ENCODE data around the gene SPON2. TPM values are rescaled to one million over a fixed set of nuclear protein-coding genes. Genes with fewer than 3 reads are reported as not detected.

SPON2 gene
- total RNA-seq, 2 donors from 2014 or later, result 22.0 to 22.4 TPM

DNA sequence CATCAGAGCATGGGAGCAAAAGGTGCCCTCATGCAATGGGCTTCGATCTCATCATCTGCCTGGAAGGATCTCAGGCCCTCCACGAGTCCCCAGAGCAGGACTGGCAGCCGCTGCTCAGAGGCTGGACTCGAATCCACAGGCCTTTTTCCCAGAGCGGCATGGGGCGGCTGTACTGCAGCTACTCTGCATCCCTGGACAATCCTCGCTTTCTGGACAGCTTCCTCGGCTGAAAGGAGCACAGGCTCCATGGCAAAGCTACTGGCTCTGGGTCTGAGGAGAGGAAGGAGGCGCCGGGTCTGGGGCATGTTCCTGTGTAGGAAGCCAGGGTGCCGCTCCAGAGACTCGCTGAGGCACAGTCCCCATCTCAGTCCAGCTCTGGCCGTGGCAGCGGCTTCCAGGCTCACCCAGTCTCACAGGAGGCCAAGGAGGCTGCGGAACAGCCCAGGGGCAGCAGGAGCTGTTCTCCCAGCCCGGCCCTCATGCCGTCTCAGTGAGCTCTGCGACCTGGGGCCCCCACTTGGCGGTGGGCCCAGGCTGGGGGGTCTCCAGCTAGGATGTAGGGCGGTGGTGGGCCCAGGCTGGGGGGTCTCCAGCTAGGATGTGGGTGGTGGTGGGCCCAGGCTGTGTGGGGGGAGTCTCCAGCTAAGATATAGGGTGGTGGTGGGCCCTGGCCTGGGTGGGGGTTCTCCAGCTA is 2.7 kb upstream of the SPON2 start:
- Histone ChIP-seq H3K9me3 (no peaks in the 10 kb centered on the region), H3K27ac (no peak overlapping the region), H3K4me1 (peaks cover 17% of the 10 kb centered on the region), H3K4me3 (no peak overlapping the region), H3K9ac (ENCODE audit: low read depth in 2 of 2, low read length in 2 of 2) (peak overlapping the region in 1 of 2 donors; percentile 19), H3K27me3 (peaks cover 32% of the 10 kb centered on the region), H3K36me3 (no peaks in the 10 kb centered on the region)
- intact Hi-C loops (cut with DNase I), result no loop called here
- DNase-seq, result no peak
- TF ChIP-seq, protein P1, sequence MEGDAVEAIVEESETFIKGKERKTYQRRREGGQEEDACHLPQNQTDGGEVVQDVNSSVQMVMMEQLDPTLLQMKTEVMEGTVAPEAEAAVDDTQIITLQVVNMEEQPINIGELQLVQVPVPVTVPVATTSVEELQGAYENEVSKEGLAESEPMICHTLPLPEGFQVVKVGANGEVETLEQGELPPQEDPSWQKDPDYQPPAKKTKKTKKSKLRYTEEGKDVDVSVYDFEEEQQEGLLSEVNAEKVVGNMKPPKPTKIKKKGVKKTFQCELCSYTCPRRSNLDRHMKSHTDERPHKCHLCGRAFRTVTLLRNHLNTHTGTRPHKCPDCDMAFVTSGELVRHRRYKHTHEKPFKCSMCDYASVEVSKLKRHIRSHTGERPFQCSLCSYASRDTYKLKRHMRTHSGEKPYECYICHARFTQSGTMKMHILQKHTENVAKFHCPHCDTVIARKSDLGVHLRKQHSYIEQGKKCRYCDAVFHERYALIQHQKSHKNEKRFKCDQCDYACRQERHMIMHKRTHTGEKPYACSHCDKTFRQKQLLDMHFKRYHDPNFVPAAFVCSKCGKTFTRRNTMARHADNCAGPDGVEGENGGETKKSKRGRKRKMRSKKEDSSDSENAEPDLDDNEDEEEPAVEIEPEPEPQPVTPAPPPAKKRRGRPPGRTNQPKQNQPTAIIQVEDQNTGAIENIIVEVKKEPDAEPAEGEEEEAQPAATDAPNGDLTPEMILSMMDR (IDR thresholded peaks at IDR 0.05), result no peak

DNA sequence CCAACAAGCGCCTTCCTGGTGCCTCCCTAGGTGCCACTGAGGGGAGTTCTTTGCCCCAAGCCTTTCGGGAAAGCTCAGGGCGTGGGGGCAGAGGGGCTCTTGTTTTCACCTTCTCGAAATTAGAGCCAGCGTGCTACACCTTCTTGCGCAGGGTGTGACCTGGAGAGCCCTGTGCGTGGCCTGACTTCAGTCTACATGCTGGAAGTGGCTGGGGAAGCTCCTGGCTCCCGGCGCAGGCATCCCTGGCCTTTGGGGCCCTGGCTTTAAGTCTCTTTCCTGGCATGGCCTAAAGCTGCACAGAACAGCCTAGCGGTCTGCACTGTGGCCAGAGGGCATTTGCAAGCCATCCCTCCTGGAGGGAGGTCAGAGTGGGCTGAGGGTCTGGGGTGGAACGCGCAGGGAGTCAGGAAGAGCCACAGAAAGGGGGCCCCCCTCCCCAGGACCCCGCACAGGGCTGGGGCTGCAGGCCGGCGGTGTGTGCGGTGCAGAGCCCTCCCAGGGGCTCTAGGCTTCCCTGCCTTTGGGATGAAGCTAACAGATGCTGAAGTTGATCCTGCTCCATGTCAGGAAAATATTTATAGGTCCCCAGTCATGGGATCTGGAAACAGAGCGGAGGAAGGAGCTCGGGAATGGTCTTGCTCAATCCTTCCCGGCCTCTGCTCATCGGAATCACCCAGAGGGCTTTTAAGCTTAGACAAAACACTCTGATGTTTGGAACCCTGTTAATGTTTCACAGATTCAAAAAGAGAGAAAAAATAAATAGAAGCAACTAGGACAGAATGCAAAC is 781 bp upstream of the SPON2 start:
- Histone ChIP-seq H3K4me3 (no peak overlapping the region), H3K9me3 (no peaks in the 10 kb centered on the region), H3K27ac (peak overlapping the region; percentile 50), H3K4me1 (peaks cover 21% of the 10 kb centered on the region), H3K27me3 (peaks cover 32% of the 10 kb centered on the region), H3K9ac (ENCODE audit: low read depth in 2 of 2, low read length in 2 of 2) (no peak overlapping the region), H3K36me3 (no peaks in the 10 kb centered on the region)
- intact Hi-C loops (cut with DNase I), result no loop called here
- peak; percentile 28 for DNase-seq
- TF ChIP-seq, protein P1 (IDR thresholded peaks at IDR 0.05), result no peak

DNA sequence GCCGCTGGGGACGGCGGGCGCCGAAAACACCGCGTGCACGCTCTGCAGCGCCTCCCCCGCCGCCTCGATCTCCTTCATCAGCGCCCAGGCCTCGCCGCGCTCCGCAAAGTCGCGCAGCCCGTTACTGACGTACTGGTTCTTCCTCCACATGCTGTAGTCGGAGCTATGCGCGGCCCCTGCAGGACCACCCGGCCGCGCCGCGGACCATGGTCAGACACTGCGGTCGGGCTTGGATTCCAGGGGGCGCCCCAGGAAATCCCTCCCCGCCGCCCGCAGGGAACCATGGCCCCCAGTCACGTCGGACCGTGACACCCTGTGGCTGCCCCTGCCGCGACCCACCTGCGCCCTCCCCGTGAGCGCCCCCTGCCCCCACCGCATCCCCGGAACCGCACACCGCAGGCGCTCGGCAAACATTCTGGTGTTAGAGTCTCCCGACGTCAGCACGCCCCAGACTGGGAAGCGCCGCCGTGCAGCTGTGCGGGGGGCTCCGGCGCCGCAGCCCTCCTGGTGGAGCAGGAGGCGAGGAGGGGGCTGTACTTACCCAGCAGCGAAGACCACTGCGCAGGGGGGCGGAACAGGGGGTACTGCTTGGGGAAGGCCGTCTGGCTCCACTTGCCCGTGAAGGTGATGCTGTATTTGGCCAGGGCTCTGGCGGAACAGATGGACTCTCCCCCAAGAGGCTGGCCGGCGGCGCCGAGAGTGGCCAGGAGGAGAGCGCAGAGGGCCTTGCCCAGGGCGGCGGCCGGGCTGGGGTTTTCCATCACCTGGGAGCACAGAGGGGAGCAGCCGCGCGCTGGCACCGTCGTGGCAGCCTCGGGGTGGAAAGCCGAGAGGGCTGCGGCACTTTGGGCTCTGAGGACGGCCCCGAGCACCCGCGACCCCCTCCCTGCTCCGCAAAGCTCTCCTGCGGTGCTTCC is 814 bp downstream of the SPON2 start:
- Histone ChIP-seq H3K36me3 (no peaks in the 10 kb centered on the region), H3K9me3 (no peaks in the 10 kb centered on the region), H3K27me3 (peaks cover 32% of the 10 kb centered on the region), H3K4me3 (peak overlapping the region; percentile 30), H3K9ac (ENCODE audit: low read depth in 2 of 2, low read length in 2 of 2) (peak overlapping the region in 1 of 2 donors; percentile 65), H3K4me1 (peaks cover 26% of the 10 kb centered on the region), H3K27ac (no peak overlapping the region)
- DNase-seq, result peak; percentile 27
- intact Hi-C loops (cut with DNase I), result no loop called here
- TF ChIP-seq, protein P1 (IDR thresholded peaks at IDR 0.05), result no peak

DNA sequence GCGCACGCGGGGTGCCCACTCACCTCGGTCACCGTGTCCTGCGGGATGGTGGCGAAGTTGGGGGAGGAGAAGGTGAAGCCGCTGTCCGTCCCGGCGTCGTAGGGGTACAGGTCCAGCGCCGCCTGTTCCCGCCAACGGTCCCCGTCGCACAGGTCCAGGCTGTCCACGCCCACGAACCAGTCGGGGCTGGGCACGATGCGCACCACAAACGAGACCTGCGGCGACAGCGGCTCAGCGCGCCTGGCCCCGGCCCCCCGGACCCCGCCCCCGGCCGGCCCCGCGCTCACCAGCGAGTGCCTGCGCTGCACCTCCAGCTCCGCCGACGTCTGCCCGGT is 1.4 kb downstream of the SPON2 start:
- Histone ChIP-seq H3K4me1 (peaks cover 26% of the 10 kb centered on the region), H3K36me3 (no peaks in the 10 kb centered on the region), H3K9ac (ENCODE audit: low read depth in 2 of 2, low read length in 2 of 2) (peak overlapping the region in 1 of 2 donors; percentile 24), H3K9me3 (no peaks in the 10 kb centered on the region), H3K27me3 (peaks cover 32% of the 10 kb centered on the region), H3K27ac (no peak overlapping the region), H3K4me3 (peak overlapping the region; percentile 30)
- intact Hi-C loops (cut with DNase I), result no loop called here
- TF ChIP-seq, protein P1 (IDR thresholded peaks at IDR 0.05), result no peak
- no peak for DNase-seq

Measured in colonic mucosa (tissue), 4 donors.